Aorta (tissue), 5 donors: ENCODE data around the gene SDHA. TPM values are rescaled to one million over a fixed set of nuclear protein-coding genes. Genes with fewer than 3 reads are reported as not detected.

Source experiments
- ATAC-seq: fragments of 200-7000 bp; cut with Tn5 transposase; one replicate; pipeline ENCODE4 v1.9.1; 2022; ENCODE audit warnings: moderate library complexity; ENCODE audit not compliant: low FRiP score
- DNase-seq, 2 donors: peaks; one replicate each; pipeline ENCODE4 v3.0.0-alpha.2; 2020
- H3K27ac ChIP-seq, 2 donors: one replicate each; pipeline ENCODE4 v1.5.1; 2013; ENCODE audit warnings: low read length in 2 of 2, mild to moderate bottlenecking in 2 of 2, moderate library complexity in 2 of 2, control low read depth in 1 of 2, inconsistent platforms in 1 of 2, low read depth in 1 of 2
- H3K27me3 ChIP-seq, 2 donors: one replicate each; pipeline ENCODE4 v1.6.1; 2013; ENCODE audit warnings: control low read depth in 1 of 2, low read length in 1 of 2, mild to moderate bottlenecking in 1 of 2, moderate library complexity in 1 of 2; ENCODE audit not compliant: insufficient read depth in 2 of 2, control insufficient read depth in 1 of 2
- H3K36me3 ChIP-seq, 2 donors: one replicate each; pipeline ENCODE4 v1.6.1; 2013; ENCODE audit warnings: control low read depth in 1 of 2, low read length in 1 of 2, mild to moderate bottlenecking in 1 of 2; ENCODE audit not compliant: insufficient read depth in 2 of 2, control insufficient read depth in 1 of 2
- H3K4me1 ChIP-seq, 2 donors: one replicate each; pipeline ENCODE4 v1.6.1; 2013; ENCODE audit warnings: low read length in 2 of 2, control low read depth in 1 of 2, mild to moderate bottlenecking in 1 of 2, moderate library complexity in 1 of 2; ENCODE audit not compliant: insufficient read depth in 2 of 2, control insufficient read depth in 1 of 2
- H3K4me3 ChIP-seq, 2 donors: one replicate each; pipeline ENCODE4 v1.5.1; 2013; ENCODE audit warnings: low read length in 2 of 2, control low read depth in 1 of 2, mild to moderate bottlenecking in 1 of 2
- H3K9me3 ChIP-seq: one replicate; pipeline ENCODE4 v1.6.1; 2013; ENCODE audit warnings: mild to moderate bottlenecking, low read length; ENCODE audit not compliant: control insufficient read depth
- WGBS, 2 donors: extraction: QIAGEN DNeasy Blood & Tissue Kit; methylation state at CpG; one replicate each; pipeline ENCODE4 v1.1.7; 2013; 5-methylcytosine and 5-hydroxymethylcytosine counted together
- intact Hi-C, 2 donors: fragments of 100-400 bp; cut with DNase I; formaldehyde crosslinking; loops; one replicate each; pipeline versions ENCODE4 v1.14.2 to v1.15.0; 2022
- polyA plus RNA-seq, 2 donors: library from polyadenylated mRNA; stranded (reverse); fragments of 200-250 nt; gene quantifications; one replicate each; pipeline ENCODE4 v1.2.3, GENCODE V29; 2013
- total RNA-seq, 2 donors: library from RNA; stranded (reverse); fragmentation: NEBNext Ultra II Directional; extraction: Animal tissue kit (Norgen Biotek cat#: 25700); gene quantifications; one replicate each; pipeline ENCODE4 v1.2.1, GENCODE V29; 2021
- donor health status: healthy with polysubstance abuse.
- donor health status: Bipolar disorder and iron deficiency.
- donor health status: DM: no; HTN: no; CAD: no.
- donor health status: DM: no; HTN: no; CAD: no.
- donor health status: DM: yes; HTN: yes; CAD: no.

Gene SDHA
- total and polyA plus RNA-seq, 4 donors, result 61.9 to 89.4 (median 74.9) TPM

GRCh38 chr5:199197-199949, 18.7 kb upstream of the SDHA start:
- Histone ChIP-seq H3K27ac (no peak overlapping the region), H3K9me3 (no peaks in the 10 kb centered on the region), H3K4me3 (no peak overlapping the region), H3K27me3 (no peaks in the 10 kb centered on the region), H3K4me1 (no peaks in the 10 kb centered on the region), H3K36me3 (no peaks in the 10 kb centered on the region)
- intact Hi-C loops, result no loop called here
- WGBS, 2 donors, result 95 to 97% methylated on average over 16 of the region's 16 CpGs
- DNase-seq (peak in 1 of 2 donors; percentile 62), ATAC-seq (peak; percentile 26)

- Histone ChIP-seq H3K9me3 (no peaks in the 10 kb centered on the region), H3K27ac (no peak overlapping the region), H3K4me1 (no peaks in the 10 kb centered on the region), H3K27me3 (no peaks in the 10 kb centered on the region), H3K36me3 (no peaks in the 10 kb centered on the region), H3K4me3 (no peak overlapping the region)
- ATAC-seq (no peak), DNase-seq (peak in 1 of 2 donors; percentile 57)
- 93 to 96% methylated on average over 23 of the region's 23 CpGs for WGBS, 2 donors
- intact Hi-C loops, result no loop called here
Measured at GRCh38 chr5:199950-200645, 18.0 kb upstream of the SDHA start.

GRCh38 chr5:200985-201384, 17.1 kb upstream of the SDHA start:
- 85 to 91% methylated on average over 3 to 4 of the region's 4 CpGs for WGBS, 2 donors
- Histone ChIP-seq H3K9me3 (no peaks in the 10 kb centered on the region), H3K27ac (no peak overlapping the region), H3K36me3 (no peaks in the 10 kb centered on the region), H3K4me3 (no peak overlapping the region), H3K4me1 (no peaks in the 10 kb centered on the region), H3K27me3 (no peaks in the 10 kb centered on the region)
- intact Hi-C loops, result no loop called here
- no peak for DNase-seq
- no peak for ATAC-seq

- Histone ChIP-seq H3K9me3 (no peaks in the 10 kb centered on the region), H3K27ac (no peak overlapping the region), H3K4me1 (no peaks in the 10 kb centered on the region), H3K4me3 (no peak overlapping the region), H3K36me3 (no peaks in the 10 kb centered on the region), H3K27me3 (no peaks in the 10 kb centered on the region)
- 95 to 98% methylated on average over 8 of the region's 8 CpGs for WGBS, 2 donors
- DNase-seq, result no peak
- ATAC-seq, result no peak
- intact Hi-C loops, result no loop called here
Measured at GRCh38 chr5:201672-202071, 16.4 kb upstream of the SDHA start.

- ATAC-seq (no peak), DNase-seq (peak in 1 of 2 donors; percentile 70)
- H3K4me3 ChIP-seq, result no peak overlapping the region
- intact Hi-C loops, result no loop called here
- WGBS, 2 donors, result 93 to 95% methylated on average over 26 of the region's 26 CpGs
- no peak overlapping the region for H3K27ac ChIP-seq
- no peaks in the 10 kb centered on the region for H3K27me3 ChIP-seq
- H3K4me1 ChIP-seq, result no peaks in the 10 kb centered on the region
- no peaks in the 10 kb centered on the region for H3K9me3 ChIP-seq
- H3K36me3 ChIP-seq, result no peaks in the 10 kb centered on the region
Measured at GRCh38 chr5:203246-203930, 14.7 kb upstream of the SDHA start.

- no peak overlapping the region for H3K27ac ChIP-seq
- 89 to 94% methylated on average over 6 of the region's 6 CpGs for WGBS, 2 donors
- no peak overlapping the region for H3K4me3 ChIP-seq
- H3K27me3 ChIP-seq, result no peaks in the 10 kb centered on the region
- no peaks in the 10 kb centered on the region for H3K9me3 ChIP-seq
- intact Hi-C loops, result no loop called here
- no peaks in the 10 kb centered on the region for H3K36me3 ChIP-seq
- ATAC-seq, result no peak
- no peak for DNase-seq
- H3K4me1 ChIP-seq, result no peaks in the 10 kb centered on the region
Measured at GRCh38 chr5:204001-204400, 14.1 kb upstream of the SDHA start.

GRCh38 chr5:204462-204861, 13.7 kb upstream of the SDHA start:
- Histone ChIP-seq H3K27ac (no peak overlapping the region), H3K4me1 (no peaks in the 10 kb centered on the region), H3K9me3 (no peaks in the 10 kb centered on the region), H3K4me3 (no peak overlapping the region), H3K36me3 (no peaks in the 10 kb centered on the region), H3K27me3 (no peaks in the 10 kb centered on the region)
- no peak for DNase-seq
- ATAC-seq, result no peak
- intact Hi-C loops, result no loop called here

GRCh38 chr5:204966-205670, 13.0 kb upstream of the SDHA start:
- no peaks in the 10 kb centered on the region for H3K4me1 ChIP-seq
- intact Hi-C loops, result no loop called here
- H3K36me3 ChIP-seq, result no peaks in the 10 kb centered on the region

More at GRCh38 chr5:204966-205670, 13.0 kb upstream of the SDHA start:
- Histone ChIP-seq H3K4me3 (no peak overlapping the region), H3K27me3 (no peaks in the 10 kb centered on the region), H3K27ac (no peak overlapping the region), H3K9me3 (no peaks in the 10 kb centered on the region)
- ATAC-seq (no peak), DNase-seq (peak in 1 of 2 donors; percentile 66)
- 94 to 98% methylated on average over 30 of the region's 30 CpGs for WGBS, 2 donors
